ENCODE measurements around the gene HOXC13. TPM values are rescaled to one million over a fixed set of nuclear protein-coding genes. Genes with fewer than 3 reads are reported as not detected.

The HOXC13 gene
- total and polyA plus RNA-seq, 2 of the 13 experiments (the other 11 are each of a cell fraction or from before 2014, with no cell fraction given) = 0.07 TPM; not detected in 1

- TF ChIP-seq ARHGAP35 (CRISPR knock-in tag; IDR thresholded peaks at IDR 0.05; ENCODE audit: borderline replicate concordance) = no peak
- peak; percentile 26; the same call in 1 of the 2 replicates for TF ChIP-seq CBX5 (CRISPR knock-in tag; IDR thresholded peaks at IDR 0.05; ENCODE audit: borderline replicate concordance)
- TF ChIP-seq ZNF646 (CRISPR knock-in tag; IDR thresholded peaks at IDR 0.05) = no peak
- 0 out of 2 replicates have a peak, but pooled peaks have one; percentile 19 for TF ChIP-seq RXRB (CRISPR knock-in tag; IDR thresholded peaks at IDR 0.05; ENCODE audit: borderline replicate concordance)
- TF ChIP-seq GATAD1 (CRISPR knock-in tag; IDR thresholded peaks at IDR 0.05) = 0 out of 2 replicates have a peak, but pooled peaks have one; percentile 24
- TF ChIP-seq NCOA1 (CRISPR knock-in tag; IDR thresholded peaks at IDR 0.05) = no peak
- no peak for TF ChIP-seq TCF7 (IDR thresholded peaks at IDR 0.05; ENCODE audit: low read depth)
- no peak for TF ChIP-seq NBN (conservative IDR thresholded peaks at IDR 0.05)
- TF ChIP-seq GABPB1 (CRISPR knock-in tag; IDR thresholded peaks at IDR 0.05) = peak; percentile 42
- no peak for TF ChIP-seq FOXK1 (CRISPR knock-in tag; IDR thresholded peaks at IDR 0.05; ENCODE audit: borderline replicate concordance, low read depth)
- TF ChIP-seq NR2F6 (IDR thresholded peaks at IDR 0.05) = peak; percentile 73
- peak; percentile 88 for TF ChIP-seq NR2F6 (CRISPR knock-in tag; IDR thresholded peaks at IDR 0.05)
- no peak for TF ChIP-seq ATF4 (CRISPR knock-in tag; IDR thresholded peaks at IDR 0.05)
- no peak for TF ChIP-seq ZNF710 (CRISPR knock-in tag; IDR thresholded peaks at IDR 0.05; ENCODE audit: borderline replicate concordance)
- no peak for TF ChIP-seq SRSF1 (optimal IDR thresholded peaks at IDR 0.05; ENCODE audit: low read depth, low read length)
- TF ChIP-seq ZBTB21 (CRISPR knock-in tag; IDR thresholded peaks at IDR 0.05) = peak; percentile 66; the same call in 1 of the 2 replicates
- no peak for TF ChIP-seq KDM6A (CRISPR knock-in tag; IDR thresholded peaks at IDR 0.05; ENCODE audit: low read depth)
- TF ChIP-seq STAG1 (CRISPR knock-in tag; IDR thresholded peaks at IDR 0.05) = peak; percentile 74
- TF ChIP-seq TCF12 (IDR thresholded peaks at IDR 0.05) = no peak
- no peak for TF ChIP-seq TCF12 (CRISPR knock-in tag; IDR thresholded peaks at IDR 0.05)
- peak; percentile 52 for TF ChIP-seq NFYC (CRISPR knock-in tag; IDR thresholded peaks at IDR 0.05)
- TF ChIP-seq HOXA3 (CRISPR knock-in tag; IDR thresholded peaks at IDR 0.05) = peak; percentile 72
- TF ChIP-seq ATF1 (CRISPR knock-in tag; IDR thresholded peaks at IDR 0.05) = peak; percentile 56
These were observed 46.5 kb downstream of the HOXC13 start, which contains the start of gene HOXC10 (continued) for GRCh38 chr12:53984901-53985691.

Data from HepG2 (cell line).